Osteoblast (primary cell): Measurements from ENCODE around the gene BBS12. TPM values are rescaled to one million over a fixed set of nuclear protein-coding genes. Genes with fewer than 3 reads are reported as not detected.

Source experiments
- DNase-seq: peaks from one replicate; pipeline ENCODE4 v3.0.0; 2011; ENCODE audit warnings: low spot score, mixed read lengths; ENCODE audit not compliant: insufficient read length; ENCODE audit errors: missing footprints
- H2AFZ ChIP-seq: 2 replicates; pipeline ENCODE4 v1.6.0; 2011; ENCODE audit warnings: mild to moderate bottlenecking, low read length
- H3K27ac ChIP-seq: 2 replicates; pipeline ENCODE4 v1.5.1; 2011; ENCODE audit warnings: mild to moderate bottlenecking, low read depth, low read length, moderate library complexity
- H3K27me3 ChIP-seq: 2 replicates; pipeline ENCODE4 v1.6.0; 2012; ENCODE audit warnings: mild to moderate bottlenecking, control low read depth, inconsistent platforms, low read length, moderate library complexity; ENCODE audit not compliant: insufficient read depth
- H3K36me3 ChIP-seq: 2 replicates; pipeline ENCODE4 v1.5.1; 2011; ENCODE audit warnings: mild to moderate bottlenecking, low read length, control low read depth, moderate library complexity; ENCODE audit not compliant: insufficient read depth
- H3K4me1 ChIP-seq: 2 replicates; pipeline ENCODE4 v1.5.1; 2011; ENCODE audit warnings: mild to moderate bottlenecking, low read length, control low read depth, moderate library complexity; ENCODE audit not compliant: insufficient read depth
- H3K4me2 ChIP-seq: 2 replicates; pipeline ENCODE4 v1.6.0; 2011; ENCODE audit warnings: mild to moderate bottlenecking, low read length; ENCODE audit not compliant: insufficient read depth
- H3K4me3 ChIP-seq: fragments of 200-600 bp; sonication (generic); 3 replicates; pipeline ENCODE4 v1.5.1; 2012; ENCODE audit warnings: mild to moderate bottlenecking, low read length, inconsistent platforms; ENCODE audit not compliant: insufficient read depth
- H3K79me2 ChIP-seq: 2 replicates; pipeline ENCODE4 v1.6.0; 2012; ENCODE audit warnings: mild to moderate bottlenecking, low read length, control low read depth, inconsistent platforms; ENCODE audit not compliant: insufficient read depth
- H3K9me3 ChIP-seq: 2 replicates; pipeline ENCODE4 v1.5.1; 2011; ENCODE audit warnings: low read depth, low read length, control low read depth
- H4K20me1 ChIP-seq: 2 replicates; pipeline ENCODE4 v1.6.0; 2012; ENCODE audit warnings: mild to moderate bottlenecking, low read length, control low read depth; ENCODE audit not compliant: insufficient read depth
- total RNA-seq: library from RNA; depleted of rRNA; stranded (reverse); fragments of >200 nt; gene quantifications from 2 replicates; pipeline ENCODE4 v1.2.3, GENCODE V29; 2012
- TF ChIP-seq, protein P1 (sequence below): IDR thresholded peaks from 2 replicates; pipeline ENCODE4 v1.5.1; 2011; ENCODE audit warnings: mild to moderate bottlenecking, low read depth, low read length, moderate library complexity; ENCODE audit errors: extremely low read depth

The BBS12 gene
- total RNA-seq, 1 donor = 9.4 TPM

GRCh38 chr4:122703868-122704267 is 28.6 kb upstream of the BBS12 start:
- peaks cover 6% of the 10 kb centered on the region for H3K4me1 ChIP-seq
- no peak overlapping the region for H3K27ac ChIP-seq
- H3K4me3 ChIP-seq = no peak overlapping the region
- H2AFZ ChIP-seq = no peak overlapping the region
- no peaks in the 10 kb centered on the region for H4K20me1 ChIP-seq
- no peaks in the 10 kb centered on the region for H3K79me2 ChIP-seq
- no peak for DNase-seq
- TF ChIP-seq, protein P1, sequence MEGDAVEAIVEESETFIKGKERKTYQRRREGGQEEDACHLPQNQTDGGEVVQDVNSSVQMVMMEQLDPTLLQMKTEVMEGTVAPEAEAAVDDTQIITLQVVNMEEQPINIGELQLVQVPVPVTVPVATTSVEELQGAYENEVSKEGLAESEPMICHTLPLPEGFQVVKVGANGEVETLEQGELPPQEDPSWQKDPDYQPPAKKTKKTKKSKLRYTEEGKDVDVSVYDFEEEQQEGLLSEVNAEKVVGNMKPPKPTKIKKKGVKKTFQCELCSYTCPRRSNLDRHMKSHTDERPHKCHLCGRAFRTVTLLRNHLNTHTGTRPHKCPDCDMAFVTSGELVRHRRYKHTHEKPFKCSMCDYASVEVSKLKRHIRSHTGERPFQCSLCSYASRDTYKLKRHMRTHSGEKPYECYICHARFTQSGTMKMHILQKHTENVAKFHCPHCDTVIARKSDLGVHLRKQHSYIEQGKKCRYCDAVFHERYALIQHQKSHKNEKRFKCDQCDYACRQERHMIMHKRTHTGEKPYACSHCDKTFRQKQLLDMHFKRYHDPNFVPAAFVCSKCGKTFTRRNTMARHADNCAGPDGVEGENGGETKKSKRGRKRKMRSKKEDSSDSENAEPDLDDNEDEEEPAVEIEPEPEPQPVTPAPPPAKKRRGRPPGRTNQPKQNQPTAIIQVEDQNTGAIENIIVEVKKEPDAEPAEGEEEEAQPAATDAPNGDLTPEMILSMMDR = no peak
- no peak overlapping the region for H3K4me2 ChIP-seq
- no peaks in the 10 kb centered on the region for H3K9me3 ChIP-seq
- H3K27me3 ChIP-seq = no peaks in the 10 kb centered on the region
- H3K36me3 ChIP-seq = no peaks in the 10 kb centered on the region

DNA sequence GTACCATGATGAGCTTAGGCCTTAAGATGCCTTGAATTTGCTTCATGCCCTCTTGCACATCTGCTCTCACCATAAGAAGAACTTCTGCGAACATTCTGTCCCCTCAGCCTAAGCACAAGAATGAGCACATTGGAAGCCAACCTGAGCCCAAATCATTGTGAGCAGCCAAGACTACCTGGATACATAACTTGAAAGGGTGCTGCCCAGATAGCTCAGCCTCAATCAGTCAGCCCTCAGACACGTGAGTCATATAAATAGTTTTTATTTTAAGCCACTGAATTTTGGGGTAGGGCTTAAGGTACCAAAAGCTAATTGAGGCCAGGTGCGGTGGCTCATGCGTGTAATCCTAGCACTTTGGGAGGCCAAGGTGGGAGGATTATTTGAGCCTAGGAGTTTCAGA is 27.5 kb upstream of the BBS12 start:
- no peak overlapping the region for H3K4me2 ChIP-seq
- H3K27me3 ChIP-seq = no peaks in the 10 kb centered on the region
- no peak overlapping the region for H3K27ac ChIP-seq
- H4K20me1 ChIP-seq = no peaks in the 10 kb centered on the region
- DNase-seq = no peak
- no peaks in the 10 kb centered on the region for H3K9me3 ChIP-seq
- no peaks in the 10 kb centered on the region for H3K79me2 ChIP-seq
- H3K4me3 ChIP-seq = no peak overlapping the region
- no peaks in the 10 kb centered on the region for H3K36me3 ChIP-seq
- peaks cover 6% of the 10 kb centered on the region for H3K4me1 ChIP-seq
- TF ChIP-seq, protein P1 = no peak
- no peak overlapping the region for H2AFZ ChIP-seq

DNA sequence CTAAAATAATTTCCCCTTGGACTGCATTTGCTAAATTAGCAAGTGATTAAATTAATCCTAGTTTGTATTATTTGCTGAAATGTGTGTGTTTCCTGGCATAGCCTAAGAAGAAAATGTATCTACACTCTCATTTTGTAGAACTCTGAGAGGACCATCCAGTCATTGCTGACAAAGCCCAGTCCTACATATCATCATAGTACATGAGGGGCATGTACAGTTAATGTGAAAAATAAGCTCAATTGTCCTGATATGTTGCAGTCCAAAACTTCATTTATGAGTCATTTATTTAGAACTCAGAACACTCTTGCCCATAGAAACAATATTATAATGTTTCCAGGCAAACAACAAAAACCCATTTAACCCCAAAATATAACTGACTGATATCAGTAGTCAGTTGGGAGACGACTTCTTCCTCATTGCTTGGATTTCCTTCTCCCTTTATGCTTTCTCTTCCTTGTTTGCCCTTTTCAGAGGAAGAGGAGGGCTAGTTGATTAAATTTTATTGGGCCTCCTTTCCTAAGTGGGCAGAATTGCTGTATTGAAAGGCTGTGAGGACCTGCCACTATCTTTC is 26.9 kb upstream of the BBS12 start:
- H2AFZ ChIP-seq = no peak overlapping the region
- TF ChIP-seq, protein P1 = no peak
- no peak overlapping the region for H3K4me3 ChIP-seq
- no peaks in the 10 kb centered on the region for H4K20me1 ChIP-seq
- H3K27me3 ChIP-seq = no peaks in the 10 kb centered on the region
- H3K36me3 ChIP-seq = no peaks in the 10 kb centered on the region
- H3K79me2 ChIP-seq = no peaks in the 10 kb centered on the region
- no peak for DNase-seq
- H3K9me3 ChIP-seq = no peaks in the 10 kb centered on the region
- peaks cover 2% of the 10 kb centered on the region for H3K4me1 ChIP-seq
- H3K4me2 ChIP-seq = no peak overlapping the region
- H3K27ac ChIP-seq = no peak overlapping the region

- H4K20me1 ChIP-seq = no peaks in the 10 kb centered on the region
Measured at GRCh38 chr4:122706511-122706910, 26.0 kb upstream of the BBS12 start.

More at GRCh38 chr4:122706511-122706910, 26.0 kb upstream of the BBS12 start:
- Histone ChIP-seq H3K4me2 (no peak overlapping the region), H3K4me3 (no peak overlapping the region), H3K36me3 (no peaks in the 10 kb centered on the region), H2AFZ (no peak overlapping the region), H3K9me3 (no peaks in the 10 kb centered on the region), H3K79me2 (no peaks in the 10 kb centered on the region), H3K27me3 (no peaks in the 10 kb centered on the region), H3K27ac (no peak overlapping the region), H3K4me1 (peaks cover 9% of the 10 kb centered on the region)
- TF ChIP-seq, protein P1 = no peak
- DNase-seq = no peak
